HG03045 (cell line): ENCODE results near the gene ADCY2.

ENCODE experiments used
- ATAC-seq: cut with Tn5 transposase; IDR thresholded peaks from one replicate; pipeline ENCODE4 v1.9.1; 2021; ENCODE audit warnings: mild to moderate bottlenecking, moderate library complexity; ENCODE audit not compliant: unreplicated experiment

Gene ADCY2

GRCh38 chr5:7586480-7586879 is 190.5 kb downstream of the ADCY2 start:
- no peak for ATAC-seq

GRCh38 chr5:7589800-7590199 is 193.9 kb downstream of the ADCY2 start:
- ATAC-seq = no peak

- no peak for ATAC-seq
Measured at GRCh38 chr5:7592910-7593309, 197.0 kb downstream of the ADCY2 start.

- ATAC-seq = no peak
Measured at GRCh38 chr5:7597059-7597642, 201.2 kb downstream of the ADCY2 start.

GRCh38 chr5:7606840-7607465 is 211.0 kb downstream of the ADCY2 start:
- no peak for ATAC-seq

- ATAC-seq = no peak
Measured at GRCh38 chr5:7608772-7609171, 212.8 kb downstream of the ADCY2 start.

GRCh38 chr5:7609726-7610125 is 213.8 kb downstream of the ADCY2 start:
- no peak for ATAC-seq

GRCh38 chr5:7610531-7611177 is 214.7 kb downstream of the ADCY2 start:
- ATAC-seq = no peak

- ATAC-seq = no peak
Measured at GRCh38 chr5:7611518-7611917, 215.6 kb downstream of the ADCY2 start.

GRCh38 chr5:7615566-7616061 is 219.7 kb downstream of the ADCY2 start:
- ATAC-seq = no peak

GRCh38 chr5:7616897-7617296 is 221.0 kb downstream of the ADCY2 start:
- ATAC-seq = no peak

- ATAC-seq = no peak
Measured at GRCh38 chr5:7622498-7622897, 226.6 kb downstream of the ADCY2 start.

- ATAC-seq = no peak
Measured at GRCh38 chr5:7625740-7626139, 229.8 kb downstream of the ADCY2 start.

- ATAC-seq = no peak
Measured at GRCh38 chr5:7628248-7628647, 232.3 kb downstream of the ADCY2 start.

- ATAC-seq = no peak
Measured at GRCh38 chr5:7628820-7629219, 232.9 kb downstream of the ADCY2 start.

- no peak for ATAC-seq
Measured at GRCh38 chr5:7629561-7629960, 233.6 kb downstream of the ADCY2 start.

- ATAC-seq = no peak
Measured at GRCh38 chr5:7634837-7635236, 238.9 kb downstream of the ADCY2 start.

- no peak for ATAC-seq
Measured at GRCh38 chr5:7638456-7638855, 242.5 kb downstream of the ADCY2 start.

GRCh38 chr5:7642029-7642428 is 246.1 kb downstream of the ADCY2 start:
- no peak for ATAC-seq

GRCh38 chr5:7644723-7645122 is 248.8 kb downstream of the ADCY2 start:
- no peak for ATAC-seq

- ATAC-seq = no peak
Measured at GRCh38 chr5:7650755-7651154, 254.8 kb downstream of the ADCY2 start.

GRCh38 chr5:7653046-7653445 is 257.1 kb downstream of the ADCY2 start:
- ATAC-seq = no peak
